CD14-positive monocyte (primary cell): ENCODE measurements around the gene ACACB. TPM values are rescaled to one million over a fixed set of nuclear protein-coding genes. Genes with fewer than 3 reads are reported as not detected.

Experiments
- DNase-seq, 3 donors: peaks; one replicate each; pipeline ENCODE4 v3.0.0-alpha.2; 2011 to 2022
- H2AFZ ChIP-seq: 2 replicates; pipeline ENCODE4 v1.6.0; 2012; ENCODE audit warnings: mild to moderate bottlenecking, low read depth, low read length, inconsistent platforms; ENCODE audit not compliant: insufficient read depth, poor library complexity, severe bottlenecking
- H3K27ac ChIP-seq, 2 donors: 1 replicate in 1 of 2; 2 replicates in 1 of 2; pipeline ENCODE4 v1.5.1; 2012 to 2013; ENCODE audit warnings: low read length in 2 of 2, control low read depth in 1 of 2, inconsistent platforms in 1 of 2, low read depth in 1 of 2, mild to moderate bottlenecking in 1 of 2
- H3K27me3 ChIP-seq, 2 donors: one replicate each; pipeline versions ENCODE4 v1.6.0 to v1.6.1; 2011 to 2013; ENCODE audit warnings: low read length in 2 of 2; ENCODE audit not compliant: control insufficient read depth in 2 of 2, insufficient read depth in 2 of 2
- H3K36me3 ChIP-seq, 2 donors: replicated peaks in 1 of 2; 1 replicate in 1 of 2; 2 replicates in 1 of 2; pipeline versions ENCODE4 v1.5.1 to v1.6.1; 2012 to 2013; ENCODE audit warnings: low read length in 2 of 2, control low read depth in 1 of 2, inconsistent platforms in 1 of 2, mild to moderate bottlenecking in 1 of 2; ENCODE audit not compliant: insufficient read depth in 2 of 2, control insufficient read depth in 1 of 2
- H3K4me1 ChIP-seq, 2 donors: 1 replicate in 1 of 2; 2 replicates in 1 of 2; pipeline versions ENCODE4 v1.5.1 to v1.6.1; 2012 to 2013; ENCODE audit warnings: low read length in 2 of 2, control low read depth in 1 of 2, inconsistent platforms in 1 of 2, mild to moderate bottlenecking in 1 of 2, moderate library complexity in 1 of 2; ENCODE audit not compliant: insufficient read depth in 2 of 2, control insufficient read depth in 1 of 2
- H3K4me2 ChIP-seq: replicated peaks from 2 replicates; pipeline ENCODE3; 2012; ENCODE audit warnings: low read length, moderate library complexity, mild to moderate bottlenecking; ENCODE audit not compliant: poor library complexity, severe bottlenecking; ENCODE audit errors: extremely low read depth
- H3K4me3 ChIP-seq, 3 experiments: fragments of 200-600 bp in 1 of 3; sonication (generic) in 1 of 3; replicated peaks in 1 of 3; 1 replicate in 2 of 3; 2 replicates in 1 of 3; pipeline ENCODE4 v1.5.1; 2011 to 2013; ENCODE audit warnings: low read length in 3 of 3, mild to moderate bottlenecking in 3 of 3, control low read depth in 2 of 3, low read depth in 2 of 3, inconsistent platforms in 1 of 3, moderate library complexity in 1 of 3
- H3K79me2 ChIP-seq: 2 replicates; pipeline ENCODE4 v1.6.0; 2012; ENCODE audit warnings: mild to moderate bottlenecking, control low read depth, inconsistent platforms, low read length, moderate library complexity; ENCODE audit not compliant: insufficient read depth
- H3K9ac ChIP-seq: 2 replicates; pipeline ENCODE4 v1.6.0; 2017; ENCODE audit warnings: low read length, mild to moderate bottlenecking; ENCODE audit not compliant: insufficient read depth, poor library complexity, severe bottlenecking
- H3K9me3 ChIP-seq, 2 donors: replicated peaks in 1 of 2; 1 replicate in 1 of 2; 2 replicates in 1 of 2; pipeline versions ENCODE4 v1.5.1 to v1.6.1; 2012 to 2013; ENCODE audit warnings: low read length in 2 of 2, control low read depth in 1 of 2; ENCODE audit not compliant: control insufficient read depth in 1 of 2, insufficient read depth in 1 of 2
- H4K20me1 ChIP-seq: 2 replicates; pipeline ENCODE4 v1.6.0; 2012; ENCODE audit warnings: mild to moderate bottlenecking, low read length, control low read depth, moderate library complexity; ENCODE audit not compliant: insufficient read depth
- H3K27ac Mint-ChIP-seq, 7 donors: one replicate each; pipeline ENCODE4 v1.8.0; 2020; ENCODE audit warnings: mild to moderate bottlenecking in 7 of 7, mixed read lengths in 7 of 7, moderate library complexity in 6 of 7, inconsistent platforms in 2 of 7
- H3K27me3 Mint-ChIP-seq, 3 donors: one replicate each; pipeline ENCODE4 v1.8.0; 2021 to 2022; ENCODE audit warnings: low read depth in 3 of 3, mild to moderate bottlenecking in 3 of 3, mixed read lengths in 3 of 3, moderate library complexity in 3 of 3, inconsistent platforms in 1 of 3
- H3K36me3 Mint-ChIP-seq, 2 donors: one replicate each; pipeline ENCODE4 v1.8.0; 2020; ENCODE audit warnings: mixed read lengths in 2 of 2, inconsistent platforms in 1 of 2, mild to moderate bottlenecking in 1 of 2
- H3K4me1 Mint-ChIP-seq: one replicate; pipeline ENCODE4 v1.8.0; 2020; ENCODE audit warnings: mild to moderate bottlenecking, mixed read lengths
- H3K4me3 Mint-ChIP-seq, 2 donors: one replicate each; pipeline ENCODE4 v1.8.0; 2020; ENCODE audit warnings: mild to moderate bottlenecking in 2 of 2, mixed read lengths in 2 of 2, moderate library complexity in 1 of 2
- H3K9me3 Mint-ChIP-seq, 7 donors: one replicate each; pipeline ENCODE4 v1.8.0; 2020 to 2022; ENCODE audit warnings: mixed read lengths in 7 of 7, mild to moderate bottlenecking in 6 of 7, moderate library complexity in 6 of 7, inconsistent platforms in 2 of 7
- CTCF ChIP-seq: fragments of 200-600 bp; IDR thresholded peaks from one replicate; pipeline ENCODE4 v1.8.0; 2022; ENCODE audit warnings: antibody characterized with exemption, mild to moderate bottlenecking
- WGBS: methylation state at CpG from one replicate; pipeline ENCODE4 v1.1.5; 2013; ENCODE audit warnings: missing lambda C conversion rate; ENCODE audit not compliant: insufficient coverage; 5-methylcytosine and 5-hydroxymethylcytosine counted together
- intact Hi-C, 2 donors: fragments of 100-400 bp; cut with micrococcal nuclease; formaldehyde crosslinking; loops; one replicate each; pipeline versions ENCODE4 v1.15.0 to v1.15.1; 2023
- polyA plus RNA-seq, 3 donors: library from polyadenylated mRNA; depleted of rRNA in 1 of 3; unstranded in 2 of 3; stranded (reverse) in 1 of 3; fragments of 300-500 nt in 2 of 3; fragments of >200 nt in 1 of 3; fragmentation: Illumina TruSeq in 2 of 3; gene quantifications; 1 replicate in 2 of 3; 2 replicates in 1 of 3; pipeline ENCODE4 v1.2.3, GENCODE V29; 2012 to 2021

The ACACB gene
- polyA plus RNA-seq, 3 donors, result 0.14 to 5.0 (median 1.9) TPM

- Mint-ChIP-seq H3K27ac (peak overlapping the region in 4 of 7 donors; percentile 26 to 76 (median 58)), H3K27me3 (no peaks in the 10 kb centered on the region), H3K4me1 (peaks cover 25% of the 10 kb centered on the region), H3K4me3 (no peak overlapping the region), H3K36me3 (peaks cover 17 to 21% of the 10 kb centered on the region in 2 donors), H3K9me3 (no peaks in the 10 kb centered on the region)
- no CpG with 5 or more reads among the region's 1 CpG for WGBS
- no peak for TF ChIP-seq CTCF
- Histone ChIP-seq H3K4me2 (no peak overlapping the region), H3K9ac (no peak overlapping the region), H2AFZ (no peak overlapping the region), H4K20me1 (no peaks in the 10 kb centered on the region), H3K9me3 (no peaks in the 10 kb centered on the region), H3K27ac (no peak overlapping the region), H3K79me2 (no peaks in the 10 kb centered on the region), H3K36me3 (no peaks in the 10 kb centered on the region), H3K4me3 (no peak overlapping the region), H3K27me3 (no peaks in the 10 kb centered on the region), H3K4me1 (peaks cover 10 to 12% of the 10 kb centered on the region in 2 donors)
- intact Hi-C loops, result no loop called here
- peak in 2 of 3 donors; percentile 20 to 24 for DNase-seq
These were observed 49.2 kb downstream of the ACACB start for GRCh38 chr12:109165599-109165998.

GRCh38 chr12:109166371-109166770 is 50.0 kb downstream of the ACACB start:
- no peak for DNase-seq
- H3K27ac ChIP-seq, result no peak overlapping the region
- H3K79me2 ChIP-seq, result no peaks in the 10 kb centered on the region
- H3K27me3 Mint-ChIP-seq, result no peaks in the 10 kb centered on the region
- H3K9me3 ChIP-seq, result no peaks in the 10 kb centered on the region
- WGBS, result 92% methylated on average over 5 of the region's 9 CpGs
- intact Hi-C loops, result no loop called here
- H2AFZ ChIP-seq, result no peak overlapping the region
- peaks cover 12 to 16% of the 10 kb centered on the region in 2 donors for H3K4me1 ChIP-seq
- no peaks in the 10 kb centered on the region for H4K20me1 ChIP-seq
- H3K9ac ChIP-seq, result no peak overlapping the region
- H3K36me3 ChIP-seq, result no peaks in the 10 kb centered on the region
- no peak overlapping the region for H3K27ac Mint-ChIP-seq
- no peak overlapping the region for H3K4me3 ChIP-seq
- H3K4me3 Mint-ChIP-seq, result no peak overlapping the region
- H3K36me3 Mint-ChIP-seq, result peaks cover 17 to 21% of the 10 kb centered on the region in 2 donors
- no peaks in the 10 kb centered on the region for H3K27me3 ChIP-seq
- peaks cover 28% of the 10 kb centered on the region for H3K4me1 Mint-ChIP-seq
- no peak for TF ChIP-seq CTCF
- no peak overlapping the region for H3K4me2 ChIP-seq
- peaks cover 0 to 1% (median 0%) of the 10 kb centered on the region in 7 donors for H3K9me3 Mint-ChIP-seq
